GM12874 (cell line): ENCODE results near the gene BOLA1.

Experiments used
- TF ChIP-seq, protein P1 (sequence below): IDR thresholded peaks from 2 replicates; pipeline ENCODE4 v1.5.1; 2011; ENCODE audit warnings: low read depth, mild to moderate bottlenecking, control low read depth, low read length, moderate library complexity; ENCODE audit not compliant: insufficient read depth

BOLA1 gene

DNA sequence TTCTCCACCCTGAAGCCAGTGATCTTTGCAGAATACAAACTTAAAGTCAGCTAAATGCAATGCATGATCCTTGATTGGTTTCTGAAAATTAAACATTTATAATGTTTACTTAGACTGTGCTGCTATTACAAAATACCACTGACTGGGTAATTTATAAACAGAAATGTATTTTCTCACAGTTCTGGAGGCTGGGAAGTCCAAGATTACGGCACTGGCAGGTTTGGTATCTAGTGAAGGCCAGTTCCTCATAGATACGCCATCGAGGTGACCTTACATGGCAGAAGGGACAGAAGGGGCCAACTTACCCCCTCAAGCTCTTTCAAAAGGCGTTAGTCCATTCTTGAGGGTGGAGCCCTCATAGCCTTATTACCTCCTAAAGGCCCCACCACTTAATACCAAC lies 2.8 kb upstream of the BOLA1 start:
- TF ChIP-seq, protein P1, sequence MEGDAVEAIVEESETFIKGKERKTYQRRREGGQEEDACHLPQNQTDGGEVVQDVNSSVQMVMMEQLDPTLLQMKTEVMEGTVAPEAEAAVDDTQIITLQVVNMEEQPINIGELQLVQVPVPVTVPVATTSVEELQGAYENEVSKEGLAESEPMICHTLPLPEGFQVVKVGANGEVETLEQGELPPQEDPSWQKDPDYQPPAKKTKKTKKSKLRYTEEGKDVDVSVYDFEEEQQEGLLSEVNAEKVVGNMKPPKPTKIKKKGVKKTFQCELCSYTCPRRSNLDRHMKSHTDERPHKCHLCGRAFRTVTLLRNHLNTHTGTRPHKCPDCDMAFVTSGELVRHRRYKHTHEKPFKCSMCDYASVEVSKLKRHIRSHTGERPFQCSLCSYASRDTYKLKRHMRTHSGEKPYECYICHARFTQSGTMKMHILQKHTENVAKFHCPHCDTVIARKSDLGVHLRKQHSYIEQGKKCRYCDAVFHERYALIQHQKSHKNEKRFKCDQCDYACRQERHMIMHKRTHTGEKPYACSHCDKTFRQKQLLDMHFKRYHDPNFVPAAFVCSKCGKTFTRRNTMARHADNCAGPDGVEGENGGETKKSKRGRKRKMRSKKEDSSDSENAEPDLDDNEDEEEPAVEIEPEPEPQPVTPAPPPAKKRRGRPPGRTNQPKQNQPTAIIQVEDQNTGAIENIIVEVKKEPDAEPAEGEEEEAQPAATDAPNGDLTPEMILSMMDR = no peak

DNA sequence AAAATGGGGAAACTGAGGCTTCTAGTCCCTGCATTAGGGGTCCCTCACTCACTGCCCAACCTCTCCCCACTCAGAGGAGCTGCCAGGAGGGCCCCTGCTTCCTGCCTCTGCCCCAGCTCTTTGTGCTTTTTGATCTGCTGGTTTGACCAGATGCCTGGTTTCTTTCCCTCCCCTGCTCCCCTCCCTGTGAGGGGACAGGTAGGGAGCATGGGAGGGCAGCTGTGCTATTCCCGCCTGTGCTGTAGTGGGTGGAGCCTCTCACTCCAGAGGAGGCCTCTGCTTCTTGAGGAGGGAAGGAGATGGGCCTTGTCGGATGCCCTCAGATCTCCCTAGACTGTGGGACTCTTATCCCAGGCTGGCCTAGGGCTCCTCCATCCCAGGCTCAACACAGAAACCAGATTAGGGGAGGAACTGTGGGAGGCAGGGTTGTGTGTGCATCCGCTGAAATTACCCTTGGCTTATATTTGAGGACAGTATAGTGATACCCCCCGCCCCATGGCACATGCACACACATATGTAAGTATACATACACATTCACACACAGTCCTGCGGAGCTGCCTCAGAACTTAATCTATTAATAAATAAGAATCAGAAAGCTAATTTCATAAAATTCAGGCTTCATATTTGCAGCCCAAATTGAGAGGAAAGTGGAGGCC lies 4.6 kb downstream of the BOLA1 start:
- TF ChIP-seq, protein P1 = no peak

DNA sequence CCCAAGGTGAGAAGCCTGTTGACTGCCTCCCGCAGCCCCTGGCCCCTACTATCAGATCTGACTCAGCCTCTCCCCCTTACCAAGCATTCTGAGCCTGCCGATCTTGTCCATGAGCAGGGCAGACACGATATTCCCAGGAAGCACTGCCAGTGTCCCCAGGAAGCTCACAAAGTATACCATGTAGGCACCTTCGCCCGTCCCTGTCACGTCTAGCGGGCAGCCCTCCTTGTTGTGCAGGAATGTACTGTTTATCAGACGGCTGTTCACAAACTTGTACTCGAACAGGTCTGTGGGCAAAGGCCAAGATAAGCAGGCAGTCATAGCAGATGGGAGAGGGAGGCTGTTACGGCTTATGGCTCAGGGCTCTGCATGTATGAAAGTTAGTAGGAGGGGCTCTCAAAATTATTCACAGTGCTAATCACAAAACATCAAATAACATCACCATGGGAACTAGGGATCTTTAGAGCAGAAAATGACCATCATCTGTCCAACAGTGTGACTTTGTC lies 7.3 kb downstream of the BOLA1 start:
- TF ChIP-seq, protein P1 = no peak

DNA sequence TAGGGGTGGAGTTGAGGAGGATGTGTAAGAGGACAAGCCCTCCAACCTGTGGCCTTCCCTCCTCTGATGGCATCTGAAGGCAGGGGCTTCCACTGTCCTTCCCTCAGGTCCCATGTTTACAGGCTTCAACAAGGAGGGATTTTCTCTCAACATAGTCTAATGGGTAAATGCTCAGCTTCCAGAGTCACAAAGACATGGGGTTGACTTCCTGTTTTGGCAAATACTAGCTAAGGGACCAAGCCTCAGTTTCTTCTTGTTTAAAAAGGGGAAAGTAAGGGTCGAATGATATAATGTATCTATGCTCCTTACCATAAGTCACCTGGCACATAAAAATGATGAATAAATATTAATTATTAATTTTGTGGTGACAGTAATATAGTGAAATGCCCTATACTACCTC lies 15.2 kb downstream of the BOLA1 start:
- TF ChIP-seq, protein P1 = no peak

DNA sequence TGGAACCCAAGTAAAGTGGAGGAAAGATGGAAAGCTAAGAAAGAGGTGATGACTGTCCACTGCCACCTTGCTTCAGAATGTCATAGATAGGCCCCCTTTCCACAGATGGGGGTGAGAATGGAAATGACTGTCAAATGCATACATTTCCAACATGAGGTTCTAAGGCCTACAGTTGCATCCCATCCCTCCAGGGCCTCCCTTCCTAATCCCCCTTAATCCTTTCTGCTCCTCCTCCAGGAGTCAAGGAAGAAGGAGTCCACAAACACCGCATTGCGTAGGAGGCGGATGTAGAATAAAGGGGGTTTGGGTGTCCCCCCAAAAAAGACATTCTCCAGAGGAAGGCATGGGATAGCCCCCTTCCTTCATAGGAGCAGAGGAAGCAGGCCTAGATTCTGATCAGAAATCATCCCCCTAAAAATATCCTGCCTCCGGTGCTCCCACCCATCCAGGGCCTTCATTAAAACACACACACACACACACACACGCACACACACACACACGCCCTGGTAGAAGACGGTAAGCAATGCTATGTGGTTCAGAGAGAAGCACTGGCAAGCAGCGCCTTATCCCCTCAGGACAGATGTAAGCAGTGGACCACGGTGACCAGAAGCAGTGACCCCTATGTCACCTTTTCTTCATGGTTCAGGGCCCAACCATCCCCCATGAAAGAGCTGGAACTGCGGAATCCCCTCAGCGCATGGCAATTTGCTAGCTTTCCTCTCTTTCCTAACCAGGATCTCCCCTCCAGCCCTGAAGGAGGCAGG lies 16.2 kb downstream of the BOLA1 start:
- TF ChIP-seq, protein P1 = no peak

DNA sequence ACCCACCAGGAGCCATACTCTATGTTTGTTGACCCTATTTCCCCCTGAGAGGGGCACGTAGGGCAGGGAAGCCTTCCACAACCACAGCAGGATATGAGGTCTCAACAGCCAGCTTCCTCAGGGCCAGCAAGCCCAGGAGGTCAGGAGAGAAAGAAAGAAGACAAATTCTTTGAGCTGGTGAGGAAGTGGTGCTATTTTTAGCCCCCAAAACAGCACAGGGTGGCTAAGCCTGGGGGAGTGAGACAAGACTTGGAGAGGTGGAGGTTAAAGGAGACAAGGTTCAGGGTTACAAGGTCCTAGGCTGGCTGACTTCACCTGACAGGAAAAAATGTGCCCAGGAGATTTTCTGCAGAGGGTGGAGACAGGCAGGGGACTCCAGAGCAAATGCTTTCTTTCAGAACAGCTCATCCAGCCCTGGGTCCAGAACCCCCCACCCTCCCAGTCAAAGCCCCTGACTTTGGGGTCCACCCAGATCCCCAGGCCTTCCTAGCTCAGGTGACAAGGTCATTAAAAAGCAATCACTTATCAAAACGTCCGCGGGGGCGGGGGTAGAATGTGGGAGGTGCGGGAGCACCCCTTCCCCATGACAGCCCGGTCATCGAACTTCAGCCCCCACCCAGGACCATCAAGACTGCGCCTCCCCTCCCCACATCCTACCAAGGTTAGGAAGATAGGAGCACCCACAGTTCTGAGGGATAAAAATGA lies 17.0 kb downstream of the BOLA1 start:
- TF ChIP-seq, protein P1 = no peak

DNA sequence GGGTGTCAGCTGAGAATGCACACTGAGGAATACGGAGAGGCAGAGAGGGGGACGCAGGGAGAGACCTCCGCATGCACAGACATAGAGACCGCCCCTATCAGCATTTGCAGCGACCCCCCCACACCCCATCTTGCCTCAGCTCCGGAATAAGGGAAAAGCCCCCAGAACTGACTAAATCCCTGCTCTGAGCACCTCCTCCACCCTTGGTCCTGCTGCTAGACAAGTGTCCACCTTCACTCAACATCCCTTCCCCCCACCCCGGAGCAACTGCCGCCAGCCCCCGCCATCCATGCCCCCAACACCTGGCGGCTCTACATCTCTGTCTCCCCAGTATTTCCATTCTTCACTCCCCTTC lies 17.5 kb downstream of the BOLA1 start:
- TF ChIP-seq, protein P1 = no peak
